RWPE1 (cell line): ENCODE results near the gene CAPN5.

Source experiments
- CTCF ChIA-PET: fragments of 350-600 bp; sonication (Branson Sonifier 250); formaldehyde crosslinking; extraction: SDS; loops from one replicate; lab custom pipeline; 2021; lab: Yijun Ruan, JAX
- POLR2A ChIA-PET: fragments of 400-600 bp; formaldehyde crosslinking; extraction: SDS; loops from one replicate; lab custom pipeline; 2020; ENCODE audit warnings: antibody characterized with exemption; ENCODE audit not compliant: low non-redundant PET; lab: Yijun Ruan, JAX
- DNase-seq: peaks from one replicate; pipeline ENCODE4 v3.0.0; 2012; ENCODE audit warnings: low spot score
- H3K27ac ChIP-seq: fragments of 450-650 bp; 2 replicates; pipeline ENCODE4 v1.5.1; 2017
- TF ChIP-seq, protein P1 (sequence below): fragments of 450-650 bp; conservative IDR thresholded peaks from 2 replicates; pipeline ENCODE4 v1.5.1; 2017; ENCODE audit warnings: low read depth, mild to moderate bottlenecking

The CAPN5 gene

DNA sequence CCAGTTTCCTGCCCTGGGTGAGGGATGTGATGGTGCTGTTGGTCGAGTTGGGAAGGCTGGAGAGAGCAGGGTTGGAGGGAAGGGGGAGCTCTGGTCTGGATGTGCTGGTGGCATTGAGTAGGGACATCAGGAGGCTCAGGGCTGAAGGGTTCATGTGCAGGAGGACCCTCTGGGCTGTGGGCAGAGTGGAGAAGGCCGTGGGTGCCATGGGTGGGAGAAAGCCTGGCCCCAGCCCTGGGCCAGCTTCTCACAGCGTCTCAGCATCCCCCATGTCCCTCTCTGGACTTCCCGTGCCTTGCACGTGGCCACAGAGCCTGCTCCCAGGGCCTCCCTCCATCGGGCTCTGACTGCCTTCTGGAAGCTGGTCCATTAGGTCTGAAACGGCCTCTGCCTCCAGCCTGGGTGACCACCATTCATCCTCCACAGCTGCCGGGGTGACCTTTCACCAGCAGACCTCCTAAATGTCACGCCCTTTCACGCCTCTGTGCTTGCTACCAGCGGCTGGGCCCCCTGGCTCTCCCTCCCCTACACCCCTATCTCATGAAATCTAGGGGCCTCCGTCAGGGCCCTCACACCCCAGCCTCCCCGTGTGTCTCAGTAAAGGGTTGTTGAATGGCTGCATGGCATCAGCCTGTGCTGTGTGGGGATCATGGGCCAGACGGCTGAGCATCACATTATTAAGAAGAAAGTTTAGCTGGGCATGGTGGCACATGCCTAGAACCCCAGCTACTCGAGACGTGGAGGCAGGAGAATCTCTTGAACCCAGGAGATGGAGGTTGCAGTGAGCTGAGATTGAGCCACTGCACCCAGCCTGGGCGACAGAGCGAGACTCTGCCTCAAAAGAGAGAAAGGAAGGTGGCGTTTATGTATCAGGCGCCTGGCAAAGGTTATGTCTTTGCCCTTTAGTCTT lies 86.8 kb downstream of the CAPN5 start:
- ChIA-PET POLR2A (no interaction called here), CTCF (interaction anchor here (0.7 kb wide), 1 partner anchor 106 kb away, joined by 3 read pairs; no protein-coding TSS in a partner anchor)
- DNase-seq: no peak
- no peak overlapping the region for H3K27ac ChIP-seq
- TF ChIP-seq, protein P1, sequence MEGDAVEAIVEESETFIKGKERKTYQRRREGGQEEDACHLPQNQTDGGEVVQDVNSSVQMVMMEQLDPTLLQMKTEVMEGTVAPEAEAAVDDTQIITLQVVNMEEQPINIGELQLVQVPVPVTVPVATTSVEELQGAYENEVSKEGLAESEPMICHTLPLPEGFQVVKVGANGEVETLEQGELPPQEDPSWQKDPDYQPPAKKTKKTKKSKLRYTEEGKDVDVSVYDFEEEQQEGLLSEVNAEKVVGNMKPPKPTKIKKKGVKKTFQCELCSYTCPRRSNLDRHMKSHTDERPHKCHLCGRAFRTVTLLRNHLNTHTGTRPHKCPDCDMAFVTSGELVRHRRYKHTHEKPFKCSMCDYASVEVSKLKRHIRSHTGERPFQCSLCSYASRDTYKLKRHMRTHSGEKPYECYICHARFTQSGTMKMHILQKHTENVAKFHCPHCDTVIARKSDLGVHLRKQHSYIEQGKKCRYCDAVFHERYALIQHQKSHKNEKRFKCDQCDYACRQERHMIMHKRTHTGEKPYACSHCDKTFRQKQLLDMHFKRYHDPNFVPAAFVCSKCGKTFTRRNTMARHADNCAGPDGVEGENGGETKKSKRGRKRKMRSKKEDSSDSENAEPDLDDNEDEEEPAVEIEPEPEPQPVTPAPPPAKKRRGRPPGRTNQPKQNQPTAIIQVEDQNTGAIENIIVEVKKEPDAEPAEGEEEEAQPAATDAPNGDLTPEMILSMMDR: no peak

DNA sequence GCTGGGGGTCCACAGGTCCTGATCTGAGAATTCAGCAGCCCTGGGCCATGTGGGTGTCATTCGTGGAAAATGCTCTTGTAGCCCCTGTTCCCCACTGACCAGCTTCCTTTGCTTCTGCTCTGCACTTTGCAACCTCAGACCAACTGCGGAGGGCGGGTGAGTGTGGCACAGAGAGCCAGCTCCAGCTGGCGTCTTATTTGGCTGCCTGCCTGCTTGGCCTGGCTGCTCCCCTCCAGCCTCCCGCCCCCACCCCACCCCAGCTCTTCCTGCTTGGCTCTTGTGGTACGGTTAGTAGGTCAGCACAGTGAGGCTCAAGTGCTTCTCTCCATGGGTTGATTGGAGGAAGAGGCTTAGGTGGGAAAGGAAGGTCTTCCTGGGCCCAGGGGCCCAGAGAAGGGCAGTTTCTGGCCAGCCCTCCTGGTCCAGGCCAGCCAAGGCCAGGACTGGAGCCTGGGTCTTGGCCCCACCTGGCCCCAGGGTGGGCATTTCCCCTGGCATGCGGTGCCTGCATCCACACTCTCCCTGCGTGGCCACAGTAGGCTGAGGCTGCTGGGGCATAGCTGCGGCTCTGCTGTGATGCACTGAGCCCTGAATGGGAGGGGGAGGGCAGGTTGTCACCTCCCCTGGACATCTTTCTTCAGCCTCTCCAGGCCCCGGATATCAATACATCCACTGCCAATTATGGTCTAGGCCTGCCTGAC lies 87.8 kb downstream of the CAPN5 start:
- TF ChIP-seq, protein P1: no peak
- CTCF ChIA-PET: no interaction called here

GRCh38 chr11:77155082-77155475 lies 88.3 kb downstream of the CAPN5 start:
- DNase-seq: no peak
- no peak overlapping the region for H3K27ac ChIP-seq
- TF ChIP-seq, protein P1: no peak
- ChIA-PET CTCF (no interaction called here), POLR2A (no interaction called here)

More for the DNA sequence above, 87.8 kb downstream of the CAPN5 start:
- DNase-seq: no peak
- POLR2A ChIA-PET: no interaction called here
- H3K27ac ChIP-seq: no peak overlapping the region

- CTCF ChIA-PET: interaction anchor here (0.5 kb wide), 1 partner anchor 377 kb away, joined by 3 read pairs; no protein-coding TSS in a partner anchor
- POLR2A ChIA-PET: no interaction called here
- TF ChIP-seq, protein P1: no peak
- no peak overlapping the region for H3K27ac ChIP-seq
- DNase-seq: no peak
Observed at GRCh38 chr11:77155556-77156130, 88.9 kb downstream of the CAPN5 start.

GRCh38 chr11:77156396-77157195 lies 89.8 kb downstream of the CAPN5 start:
- CTCF ChIA-PET: no interaction called here

More at GRCh38 chr11:77156396-77157195, 89.8 kb downstream of the CAPN5 start:
- no peak for DNase-seq
- TF ChIP-seq, protein P1: no peak
- no peak overlapping the region for H3K27ac ChIP-seq
- POLR2A ChIA-PET: no interaction called here
